Mammary epithelial cell (primary cell): ENCODE measurements around the gene RGPD6.
"Not testable (repeated sequence)": the region's sequence is repeated elsewhere in the genome, so short reads cannot be mapped to it uniquely, and the experiment has no call there.

Experiments used
- CTCF ChIP-seq, 2 donors: IDR thresholded peaks in 1 of 2; conservative IDR thresholded peaks in 1 of 2; 2 replicates each; pipeline ENCODE4 v1.5.1; 2011 to 2012; ENCODE audit warnings: inconsistent platforms in 2 of 2, low read length in 2 of 2, mild to moderate bottlenecking in 2 of 2, control low read depth in 1 of 2, low read depth in 1 of 2; ENCODE audit not compliant: insufficient read depth in 1 of 2; ENCODE audit errors: extremely low read depth in 1 of 2
- EZH2 ChIP-seq: IDR thresholded peaks from 2 replicates; pipeline ENCODE4 v1.6.1; 2012; ENCODE audit warnings: low read length, inconsistent platforms, borderline replicate concordance

- TF ChIP-seq CTCF (conservative IDR thresholded peaks at IDR 0.05 in 1 of 2, IDR thresholded peaks at IDR 0.05 in 1 of 2; ENCODE audit: extremely low read depth in 1 of 2, insufficient read depth in 1 of 2, low read depth in 1 of 2, low read length in 2 of 2); EZH2: not testable (repeated sequence)
Observed at GRCh38 chr2:110496027-110496426, 81.0 kb downstream of the RGPD6 start.
